Activated CD8-positive, alpha-beta memory T cell treated with anti-CD3 and anti-CD28 coated beads for 24 hours (primary cell): Measurements from ENCODE around the gene BPGM.
"Not testable (repeated sequence)": the region's sequence is repeated elsewhere in the genome, so short reads cannot be mapped to it uniquely, and the experiment has no call there.

Source experiments
- DNase-seq: peaks from one replicate; pipeline ENCODE4 v3.0.0-alpha.2; 2020

Gene BPGM

GRCh38 chr7:134669388-134669787, 22.7 kb downstream of the BPGM start:
- DNase-seq = no peak

DNA sequence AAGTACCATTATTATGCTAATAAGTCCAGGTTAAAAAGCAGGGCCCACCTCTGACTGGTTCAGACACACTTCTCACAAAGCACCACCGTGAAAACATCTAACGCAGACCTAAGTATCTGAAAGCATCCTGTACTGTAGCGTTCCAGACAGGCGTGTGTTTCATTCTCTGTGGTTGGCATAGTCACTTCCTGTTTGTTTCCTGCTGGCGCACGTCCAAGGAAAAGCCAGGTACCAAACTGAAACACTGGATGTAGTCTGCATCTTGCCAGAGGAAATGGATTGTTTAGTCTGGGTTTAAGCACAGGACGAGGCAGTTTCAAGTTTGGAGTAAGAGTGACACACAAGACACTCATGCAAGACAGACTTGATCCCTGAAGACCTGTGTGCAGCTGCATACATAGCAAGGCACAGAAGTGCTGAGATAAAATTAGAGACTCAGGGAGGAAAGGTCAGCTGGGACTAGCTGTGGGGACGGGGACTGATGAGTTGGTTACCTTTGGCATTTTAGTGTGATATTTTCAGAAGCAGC, 23.3 kb downstream of the BPGM start:
- peak; percentile 84 for DNase-seq

GRCh38 chr7:134671609-134672008, 25.0 kb downstream of the BPGM start:
- DNase-seq = no peak

GRCh38 chr7:134674424-134674823, 27.8 kb downstream of the BPGM start:
- no peak for DNase-seq

- DNase-seq = no peak
Observed at GRCh38 chr7:134676743-134677142, 30.1 kb downstream of the BPGM start.

DNA sequence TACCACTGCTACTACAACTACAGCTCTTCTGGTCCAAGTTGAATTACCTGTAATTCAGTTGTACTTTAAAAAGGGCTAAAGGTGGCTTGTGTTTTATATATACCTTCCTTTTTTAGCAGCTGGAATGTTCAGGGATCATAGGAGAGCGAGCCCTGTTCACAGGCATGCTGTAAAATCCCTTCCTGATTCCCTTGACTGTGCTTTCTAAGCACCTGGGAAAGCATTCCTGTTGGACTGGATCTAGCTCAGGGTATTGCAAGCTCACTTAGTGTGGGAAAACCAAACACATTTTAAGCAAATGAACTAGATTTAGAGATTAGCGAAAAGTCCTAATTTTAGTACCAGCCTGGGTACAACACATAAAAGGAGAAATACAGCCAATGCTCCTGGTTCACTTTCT, 31.5 kb downstream of the BPGM start:
- DNase-seq = no peak

GRCh38 chr7:134679006-134679405, 32.4 kb downstream of the BPGM start:
- no peak for DNase-seq

DNA sequence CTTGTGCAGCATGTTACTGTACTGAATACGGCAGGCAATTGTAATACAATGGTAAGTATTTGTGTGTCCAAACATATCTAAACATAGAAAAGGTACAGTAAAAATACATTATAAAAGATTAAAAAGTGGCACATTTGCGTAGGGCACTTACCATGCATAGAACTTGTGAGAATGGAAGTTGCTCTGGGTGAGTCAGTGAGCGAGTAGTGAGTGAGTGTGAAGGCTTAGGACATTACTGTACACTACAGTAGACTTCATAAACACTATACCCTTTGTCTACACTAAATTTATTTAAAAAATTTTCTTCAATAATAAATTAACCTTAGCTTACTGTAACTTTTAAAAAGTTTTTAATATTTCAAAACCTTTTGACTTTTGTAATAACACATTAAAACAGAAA, 37.5 kb downstream of the BPGM start:
- no peak for DNase-seq

DNA sequence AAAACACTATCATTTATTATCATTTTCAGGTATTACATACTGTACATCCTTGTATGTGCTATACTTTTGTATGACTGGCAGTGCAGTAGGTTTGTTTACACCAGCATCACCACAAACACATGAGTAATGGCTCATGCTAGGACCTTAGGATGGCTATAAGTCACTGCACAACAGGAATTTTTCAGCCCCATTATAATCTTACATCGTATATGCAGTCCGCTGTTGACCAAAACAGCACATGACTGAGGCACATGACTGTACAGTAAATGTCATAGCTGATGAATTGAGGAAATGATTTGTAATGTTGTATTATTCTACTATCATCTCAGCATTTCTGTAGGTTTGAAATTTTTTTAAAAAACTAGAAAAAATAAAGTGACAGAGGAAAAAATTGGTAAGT, 38.6 kb downstream of the BPGM start:
- DNase-seq = no peak

GRCh38 chr7:134686786-134687185, 40.1 kb downstream of the BPGM start:
- DNase-seq = no peak

DNA sequence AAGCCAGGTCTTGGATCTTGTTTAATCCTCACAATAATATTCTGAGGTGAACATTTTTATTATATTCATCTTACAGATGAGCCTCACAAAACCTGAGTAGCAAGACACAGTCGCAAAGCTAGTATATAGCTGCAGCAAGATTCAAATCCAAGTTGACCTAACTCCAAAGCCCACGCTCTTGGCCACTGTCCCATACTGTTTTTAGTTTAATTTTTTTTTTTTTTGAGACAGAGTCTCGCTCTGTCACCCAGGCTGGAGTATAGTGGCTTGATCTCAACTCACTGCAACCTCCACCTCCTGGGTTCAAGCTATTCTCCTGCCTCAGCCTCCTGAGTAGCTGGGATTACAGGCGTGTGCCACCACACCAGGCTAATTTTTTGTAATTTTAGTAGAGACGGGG, 42.9 kb downstream of the BPGM start:
- not testable (repeated sequence) for DNase-seq

DNA sequence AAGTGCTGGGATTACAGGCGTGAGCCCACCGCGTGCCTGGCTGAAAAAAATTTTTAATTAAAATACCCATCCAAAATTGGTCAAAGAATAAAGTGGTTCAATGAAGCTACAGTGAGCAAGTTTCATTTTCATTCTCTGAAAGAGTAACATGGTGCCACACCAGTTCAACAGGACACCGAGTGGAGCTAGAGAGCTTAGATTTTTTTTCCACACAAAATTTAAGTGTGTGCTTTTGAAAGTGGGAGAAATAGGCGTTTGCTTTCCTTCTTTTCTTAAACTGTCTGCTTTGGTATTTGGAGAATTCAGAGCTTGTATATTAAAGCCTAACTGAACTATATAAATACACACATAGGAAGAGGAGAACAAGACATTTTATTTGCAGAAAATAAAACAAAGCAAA, 43.4 kb downstream of the BPGM start:
- no peak for DNase-seq

DNA sequence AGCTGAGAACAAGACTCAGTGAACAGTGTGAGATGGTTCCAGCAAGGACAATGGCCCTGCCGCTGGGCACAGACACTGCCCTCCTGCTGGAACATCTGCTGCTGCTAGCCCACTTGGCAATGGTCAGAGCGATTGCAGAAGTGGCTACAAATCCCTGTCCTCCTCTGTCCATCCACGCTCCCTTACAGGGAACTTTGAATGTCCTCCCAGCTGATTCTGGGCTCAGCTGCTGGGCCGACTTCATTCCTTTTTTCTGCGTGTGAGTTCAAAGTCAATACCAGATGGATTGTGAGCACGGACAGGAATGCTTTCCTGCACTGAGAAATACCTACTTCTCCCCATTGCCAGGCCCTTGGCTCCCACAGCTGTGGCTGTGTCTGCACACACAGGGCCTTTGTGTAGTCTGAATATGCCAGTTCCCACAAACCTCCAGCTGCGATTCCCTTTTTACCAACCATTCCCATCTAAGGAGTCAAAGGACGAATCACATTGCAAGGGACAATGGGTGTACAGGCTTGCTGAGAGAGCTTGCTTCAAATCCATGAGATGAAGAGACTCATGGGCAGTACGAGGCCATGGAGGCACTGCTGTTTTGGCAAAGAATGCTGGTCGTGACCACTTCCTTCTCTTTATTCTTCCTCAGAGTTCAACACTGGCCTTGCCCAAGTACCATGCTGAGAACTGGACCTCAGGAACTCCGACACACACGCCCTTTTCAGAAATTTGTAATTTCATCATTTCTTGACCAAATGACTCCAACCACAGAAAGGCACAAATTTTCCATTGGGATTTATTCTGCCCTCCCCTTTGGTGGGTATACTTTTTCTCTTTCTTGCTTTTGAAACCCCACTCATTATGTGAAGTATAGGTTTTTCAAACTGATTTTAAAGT, 44.2 kb downstream of the BPGM start:
- DNase-seq = no peak

DNA sequence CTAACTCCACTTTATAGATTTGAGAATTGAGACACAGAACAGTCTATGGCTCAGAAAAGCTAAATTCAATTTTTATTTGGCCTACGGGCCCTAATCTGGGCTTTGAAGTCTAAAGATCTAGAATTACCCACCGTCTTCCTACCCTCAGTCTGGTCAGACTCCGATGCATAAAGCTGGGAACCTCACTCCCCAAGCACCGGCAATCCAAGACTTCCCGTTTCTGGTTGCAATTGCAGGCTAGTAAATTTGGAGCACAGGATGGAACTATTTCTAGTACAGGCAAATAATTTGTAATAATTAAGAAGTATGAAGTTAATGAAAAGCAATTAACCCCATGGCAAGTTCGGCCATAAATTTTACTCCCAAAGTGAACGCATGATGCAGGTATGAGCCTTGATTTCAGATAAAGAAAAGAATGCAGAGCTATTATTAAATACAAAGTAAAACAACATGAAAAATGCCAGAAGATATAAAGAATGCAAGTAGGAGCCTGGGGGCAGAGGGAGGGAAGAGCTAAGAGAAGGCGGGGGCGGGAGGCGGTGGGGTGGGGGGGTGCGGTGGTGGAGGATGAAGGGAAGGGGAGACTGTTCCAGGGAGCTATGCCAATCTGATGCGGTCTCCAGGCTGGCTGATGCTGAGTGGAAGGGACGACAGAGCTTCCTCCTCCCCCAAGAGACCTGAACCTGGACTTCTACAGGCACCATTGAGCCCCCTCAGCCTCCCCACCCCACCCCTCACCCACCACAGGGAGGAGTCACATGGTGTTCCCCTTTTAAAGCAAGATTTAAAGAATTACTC, 45.1 kb downstream of the BPGM start:
- no peak for DNase-seq

- no peak for DNase-seq
Observed at GRCh38 chr7:134692344-134692705, 45.7 kb downstream of the BPGM start.

- no peak for DNase-seq
Observed at GRCh38 chr7:134693256-134693655, 46.6 kb downstream of the BPGM start.

DNA sequence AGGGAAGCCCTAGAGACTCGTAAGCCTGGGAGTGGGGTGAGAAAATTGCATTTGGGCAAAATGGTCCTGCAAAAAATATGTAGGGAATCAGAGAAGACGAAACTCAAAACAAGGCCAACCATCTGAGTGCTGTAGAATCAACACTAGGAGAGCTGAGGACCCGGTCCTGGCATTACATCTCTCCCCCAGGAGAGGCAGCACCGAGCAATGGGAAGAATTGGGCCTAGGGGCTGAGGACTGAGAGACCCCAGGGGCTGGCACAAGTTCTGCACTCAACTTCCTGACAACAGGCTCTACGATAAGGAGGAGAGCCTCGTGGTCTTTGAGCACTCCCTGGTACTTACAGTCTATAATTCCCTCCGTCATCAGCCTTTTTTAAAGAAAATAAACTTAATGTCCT, 47.6 kb downstream of the BPGM start:
- no peak for DNase-seq

- DNase-seq = no peak
Observed at GRCh38 chr7:134694767-134695166, 48.1 kb downstream of the BPGM start.

GRCh38 chr7:134695321-134695860, 48.7 kb downstream of the BPGM start:
- DNase-seq = no peak

DNA sequence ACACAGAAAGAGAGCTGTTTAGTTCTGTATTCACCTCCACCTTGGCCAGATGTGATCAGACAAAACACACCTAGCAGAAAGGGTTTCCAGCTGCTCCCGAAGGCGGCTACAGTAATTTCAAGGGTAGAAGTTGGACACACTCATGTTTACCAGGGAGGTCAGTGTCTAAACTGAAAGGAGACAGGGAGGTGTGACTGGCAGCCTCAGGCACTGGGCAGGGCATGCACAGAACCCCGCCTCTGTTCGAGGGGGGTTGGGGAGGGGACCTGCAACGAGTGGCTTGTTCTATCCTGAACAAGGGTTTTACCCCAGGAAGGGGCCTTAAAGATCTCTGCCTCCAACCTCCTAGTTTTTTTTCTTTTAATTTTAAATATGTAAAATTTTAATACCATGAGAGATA, 49.6 kb downstream of the BPGM start:
- no peak for DNase-seq

- no peak for DNase-seq
Observed at GRCh38 chr7:134697205-134697886, 50.7 kb downstream of the BPGM start.

DNA sequence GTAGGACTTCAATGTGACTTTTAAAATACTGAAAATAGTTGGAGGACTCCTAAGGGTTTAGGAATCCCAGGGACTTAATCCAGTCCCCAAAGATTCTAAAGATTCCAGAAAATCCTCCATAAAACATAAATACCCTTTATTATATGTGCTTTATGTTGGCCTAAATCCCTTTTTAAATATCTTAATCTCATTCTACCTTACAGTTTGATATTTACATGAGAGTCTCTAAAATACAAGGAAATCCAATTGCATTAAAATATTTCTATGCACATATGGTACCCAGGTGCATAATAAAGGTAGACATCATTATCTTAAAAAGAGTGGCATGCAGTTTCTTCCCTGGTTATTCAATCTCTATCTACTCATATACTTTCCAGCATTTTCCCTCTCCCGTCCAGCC, 51.8 kb downstream of the BPGM start:
- no peak for DNase-seq
